HepG2 (cell line): Measurements from ENCODE around the gene TEX26. TPM values are rescaled to one million over a fixed set of nuclear protein-coding genes. Genes with fewer than 3 reads are reported as not detected.

Source experiments
- ATAC-seq: fragments of 200-7000 bp; cut with Tn5 transposase; 3 replicates; pipeline ENCODE4 v1.9.1; 2020; ENCODE audit warnings: mild to moderate bottlenecking, moderate library complexity
- Bru-seq: library from RNA; stranded (reverse); fragments of 400-500 nt; gene quantifications from one replicate; lab custom pipeline; 2021; lab: Mats Ljungman, UMichigan
- BruChase-seq, 2 experiments: library from RNA; stranded (reverse); fragments of 400-500 nt; gene quantifications; one replicate each; lab custom pipeline; 2021; lab: Mats Ljungman, UMichigan
- BruUV-seq: library from RNA; stranded (reverse); fragments of 400-500 nt; replicated peaks from 2 replicates; lab custom pipeline; 2021; lab: Mats Ljungman, UMichigan
- CTCF ChIA-PET: fragments of 300-600 bp; formaldehyde crosslinking; extraction: SDS; loops from one replicate; lab custom pipeline; 2021; ENCODE audit warnings: low total read pairs, inconsistent platforms, low intra/inter-chr PET ratio; lab: Yijun Ruan, JAX
- POLR2A ChIA-PET: fragments of 350-600 bp; sonication (Branson Sonifier 250); formaldehyde crosslinking; loops from one replicate; lab custom pipeline; 2020; ENCODE audit warnings: antibody characterized with exemption, inconsistent platforms; lab: Yijun Ruan, JAX
- DNase-seq: peaks from one replicate; pipeline ENCODE4 v3.0.0-alpha.2; 2015; ENCODE audit warnings: low spot score
- FAIRE-seq: peaks from 3 replicates; lab custom pipeline; 2011; peaks lifted over from hg19 to GRCh38; lab: Jason Lieb, UNC
- H2AFZ ChIP-seq: one replicate; pipeline ENCODE4 v1.6.1; 2011; ENCODE audit warnings: low read length, inconsistent platforms
- H3K27ac ChIP-seq: fragments of 300-600 bp; 3 replicates; pipeline ENCODE4 v1.8.0; 2011; ENCODE audit warnings: mixed run types, mild to moderate bottlenecking, mixed read lengths, low read length, inconsistent platforms; ENCODE audit not compliant: insufficient read depth; ENCODE audit errors: extremely low read length
- H3K27me3 ChIP-seq, 2 experiments: fragments of 200-600 bp in 1 of 2; 2 replicates in 1 of 2; 3 replicates in 1 of 2; pipeline versions ENCODE4 v1.6.0 to v1.8.0; 2011; ENCODE audit warnings: low read length in 2 of 2, mild to moderate bottlenecking in 2 of 2, moderate library complexity in 2 of 2, inconsistent platforms in 1 of 2; ENCODE audit not compliant: insufficient read depth in 2 of 2, control insufficient read depth in 1 of 2
- H3K36me3 ChIP-seq, 2 experiments: fragments of 200-600 bp in 1 of 2; replicated peaks in 1 of 2; 2 replicates in 1 of 2; 3 replicates in 1 of 2; pipeline versions ENCODE4 v1.5.1 to v1.8.0; 2011; ENCODE audit warnings: low read length in 2 of 2, inconsistent platforms in 1 of 2; ENCODE audit not compliant: insufficient read depth in 2 of 2, control insufficient read depth in 1 of 2
- H3K4me1 ChIP-seq: 2 replicates; pipeline ENCODE4 v1.5.1; 2012; ENCODE audit warnings: low read length, inconsistent platforms; ENCODE audit not compliant: insufficient read depth
- H3K4me2 ChIP-seq: 2 replicates; pipeline ENCODE4 v1.6.0; 2011; ENCODE audit warnings: low read depth, low read length, inconsistent platforms
- H3K4me3 ChIP-seq, 3 experiments: fragments of 200-600 bp in 1 of 3; sonication (generic), shearing (Covaris generic) in 1 of 3; replicated peaks in 1 of 3; 2 replicates each; pipeline ENCODE4 v1.5.1; 2011 to 2016; ENCODE audit warnings: low read length in 3 of 3, inconsistent platforms in 2 of 3, low read depth in 2 of 3, mild to moderate bottlenecking in 2 of 3, control low read depth in 1 of 3, mixed read lengths in 1 of 3; ENCODE audit not compliant: insufficient read depth in 1 of 3
- H3K79me2 ChIP-seq: one replicate; pipeline ENCODE4 v1.6.1; 2011; ENCODE audit warnings: low read length, inconsistent platforms; ENCODE audit not compliant: insufficient read depth
- H3K9ac ChIP-seq: 2 replicates; pipeline ENCODE4 v1.6.0; 2011; ENCODE audit warnings: mild to moderate bottlenecking, low read depth, low read length, inconsistent platforms; ENCODE audit not compliant: insufficient read depth
- H3K9me3 ChIP-seq: 2 replicates; pipeline ENCODE4 v1.5.1; 2012; ENCODE audit warnings: mild to moderate bottlenecking, low read length
- H4K20me1 ChIP-seq: 2 replicates; pipeline ENCODE4 v1.6.0; 2011; ENCODE audit warnings: inconsistent platforms, mild to moderate bottlenecking, low read length, moderate library complexity; ENCODE audit not compliant: insufficient read depth
- MXD1 ChIP-seq: sonication (generic); formaldehyde crosslinking; IDR thresholded peaks from 2 replicates; pipeline ENCODE4 v1.4.0; 2020; ENCODE audit warnings: mild to moderate bottlenecking, missing genetic modification reagents
- SMC3 ChIP-seq: IDR thresholded peaks from 2 replicates; pipeline ENCODE4 v1.6.1; 2011; ENCODE audit warnings: low read length, improper control_type of control experiment
- SRSF1 ChIP-seq: fragments of 200-400 bp; formaldehyde crosslinking; optimal IDR thresholded peaks from 2 replicates; pipeline ENCODE3; 2017; ENCODE audit warnings: mild to moderate bottlenecking, low read depth, low read length, moderate library complexity
- SUZ12 ChIP-seq: fragments of 150-350 bp; IDR thresholded peaks from 2 replicates; pipeline ENCODE4 v1.6.1; 2014; ENCODE audit warnings: low read depth, low read length
- ZBTB21 ChIP-seq: sonication (generic); formaldehyde crosslinking; IDR thresholded peaks from 2 replicates; pipeline ENCODE4 v1.4.0; 2020; ENCODE audit warnings: missing genetic modification reagents
- ZNF576 ChIP-seq: sonication (generic); formaldehyde crosslinking; IDR thresholded peaks from 2 replicates; pipeline ENCODE4 v1.4.0; 2020; ENCODE audit warnings: mild to moderate bottlenecking, missing genetic modification reagents
- WGBS: methylation state at CpG from one replicate; pipeline ENCODE4 v1.1.6; 2017; ENCODE audit warnings: low lambda C conversion rate; 5-methylcytosine and 5-hydroxymethylcytosine counted together
- in situ Hi-C: cut with HindIII; loops from 2 replicates; pipeline ENCODE4 v1.10.0; 2017; ENCODE audit warnings: low pct_unique_long_range_greater_than_20kb; ENCODE audit not compliant: extremely low pct_ligation_motif_present
- intact Hi-C: fragments of 100-400 bp; cut with micrococcal nuclease; formaldehyde crosslinking; loops from one replicate; pipeline ENCODE4 v1.10.0; 2022; ENCODE audit not compliant: unreplicated experiment
- long read RNA-seq, 2 experiments: library from RNA in 1 of 2; library from polyadenylated mRNA in 1 of 2; stranded (forward) in 1 of 2; unstranded in 1 of 2; transcript quantifications; one replicate each; pipeline ENCODE4 v2.0.0, GENCODE V29; 2019 to 2022
- polyA minus RNA-seq, 3 experiments: library from RNA; depleted of rRNA, polyadenylated mRNA; stranded (reverse); fragments of >200 nt; gene quantifications; 2 replicates each; pipeline ENCODE4 v1.2.3, GENCODE V29; 2011; ENCODE audit warnings: low replicate concordance in 1 of 3
- polyA plus RNA-seq, 8 experiments: library from polyadenylated mRNA; depleted of rRNA in 3 of 8; stranded (reverse) in 7 of 8; unstranded in 1 of 8; fragments of >200 nt; fragmentation: Illumina TruSeq in 4 of 8; extraction: Trizol in 4 of 8; gene quantifications; 2 replicates each; pipeline versions ENCODE4 v1.2.1 to v1.2.3, GENCODE V29; 2011 to 2016; ENCODE audit warnings: low read depth in 4 of 8, missing spikeins in 1 of 8, mixed read lengths in 1 of 8; ENCODE audit not compliant: insufficient read depth in 1 of 8
- total RNA-seq, 5 experiments: library from RNA; depleted of rRNA; stranded (reverse); fragments of >200 nt; fragmentation: Illumina TruSeq; extraction: Trizol; gene quantifications; 2 replicates each; pipeline ENCODE4 v1.2.3, GENCODE V29; 2016; ENCODE audit warnings: low read depth in 1 of 5
- TF ChIP-seq, protein P1 (sequence below): sonication (generic); formaldehyde crosslinking; IDR thresholded peaks from 2 replicates; pipeline ENCODE4 v1.4.0; 2020; ENCODE audit warnings: missing genetic modification reagents

TEX26 gene
- total RNA-seq (2016; rRNA removed; fragmentation: Illumina TruSeq; extraction: Trizol) (not detected in 2 replicates), polyA plus RNA-seq (2011; rRNA removed) (not detected in 2 replicates), polyA minus RNA-seq (2011; rRNA and poly(A)+ RNA removed; ENCODE audit: low replicate concordance) (not detected in 2 replicates), Bru-seq, nascent RNA (not detected), BruChase-seq, experiment 1, labeled RNA remaining after a 6-hour chase (not detected), BruChase-seq, experiment 2, labeled RNA remaining after a 2-hour chase (not detected)
- total RNA-seq (2016; cell fraction: cytosol; rRNA removed; fragmentation: Illumina TruSeq; extraction: Trizol; ENCODE audit: low read depth): not detected in 2 replicates
- not detected in 2 replicates for total RNA-seq (2016; cell fraction: insoluble cytoplasmic fraction; rRNA removed; fragmentation: Illumina TruSeq; extraction: Trizol)
- total RNA-seq (2016; cell fraction: membrane; rRNA removed; fragmentation: Illumina TruSeq; extraction: Trizol): not detected in 2 replicates
- not detected in 2 replicates for total RNA-seq (2016; cell fraction: nucleus; rRNA removed; fragmentation: Illumina TruSeq; extraction: Trizol)
- not detected in 2 replicates for polyA plus RNA-seq (2011; cell fraction: cytosol; rRNA removed)
- not detected in 2 replicates for polyA plus RNA-seq (2011; cell fraction: nucleus; rRNA removed)
- not detected in 2 replicates for polyA plus RNA-seq (2012)
- polyA plus RNA-seq (2016; cell fraction: cytosol; fragmentation: Illumina TruSeq; extraction: Trizol; ENCODE audit: low read depth): not detected in 2 replicates
- not detected in 2 replicates for polyA plus RNA-seq (2016; cell fraction: insoluble cytoplasmic fraction; fragmentation: Illumina TruSeq; extraction: Trizol; ENCODE audit: low read depth)
- polyA plus RNA-seq (2016; cell fraction: membrane; fragmentation: Illumina TruSeq; extraction: Trizol; ENCODE audit: low read depth): not detected in 2 replicates
- polyA plus RNA-seq (2016; cell fraction: nucleus; fragmentation: Illumina TruSeq; extraction: Trizol; ENCODE audit: insufficient read depth, low read depth): not detected in 2 replicates
- not detected in 2 replicates for polyA minus RNA-seq (2011; cell fraction: cytosol; rRNA and poly(A)+ RNA removed)
- polyA minus RNA-seq (2011; cell fraction: nucleus; rRNA and poly(A)+ RNA removed): not detected in 2 replicates
- long read RNA-seq, experiment 1: 0 reads
- long read RNA-seq, experiment 2: 0 reads

DNA sequence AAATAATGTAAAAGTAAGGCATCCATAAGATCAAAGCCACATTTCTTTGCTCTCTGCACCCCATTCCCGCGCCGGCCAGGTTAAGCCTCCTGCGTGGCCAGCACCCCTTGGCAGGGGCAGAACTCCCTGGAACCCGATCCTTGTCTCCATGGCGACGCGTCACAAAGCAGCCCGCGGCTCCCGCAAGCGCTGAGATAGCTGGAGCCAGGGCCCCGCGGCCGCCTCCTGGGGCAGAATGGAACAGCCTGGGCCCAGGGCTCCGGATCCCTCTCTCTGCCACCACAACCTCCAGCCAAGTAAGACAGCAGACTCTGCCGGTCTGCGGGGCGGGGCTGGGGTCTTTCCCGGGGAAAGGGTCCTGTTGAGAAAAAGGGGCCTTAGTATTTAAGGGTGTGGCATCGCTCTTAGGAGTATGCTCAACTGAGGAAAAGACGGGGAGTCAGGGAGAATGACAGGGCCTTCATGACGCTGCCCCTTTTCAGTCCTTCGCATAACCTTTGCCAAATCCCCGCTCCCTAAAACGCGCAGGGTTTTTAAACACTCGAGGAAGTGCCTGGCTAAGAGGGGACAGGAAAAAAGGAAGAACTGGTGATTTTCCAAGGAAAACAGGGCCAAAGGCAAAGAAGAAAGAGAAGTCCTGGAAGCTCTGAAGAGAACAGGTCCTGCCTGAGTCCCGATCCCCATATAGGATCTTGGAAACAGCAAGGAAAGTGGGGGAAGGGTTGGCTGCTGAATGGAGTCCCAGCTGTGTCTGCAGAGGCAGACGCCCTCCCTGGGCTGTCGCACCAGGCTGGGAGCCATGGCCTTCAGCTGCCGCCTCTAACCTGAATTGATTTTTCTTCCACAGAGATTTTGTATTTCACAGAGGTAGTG is at the start of gene TEX26:
TEX26 (plus strand) TSS at position 176 of the 873 bp plus-strand sequence; CDS start at position 236, 60 bp downstream.
- no peak within 1 kb of the TSS for H3K4me2 ChIP-seq
- 47% methylated on average over 20 of the region's 32 CpGs for WGBS
- FAIRE-seq (no peak), ATAC-seq (peak; percentile 54; the same call in 2 of the 3 replicates), DNase-seq (no peak)
- H2AFZ ChIP-seq: no peak within 1 kb of the TSS
- in situ Hi-C loops (no loop called here), intact Hi-C loops (no loop called here)
- H4K20me1 ChIP-seq: no peaks in the 10 kb centered on the region; the same call in 1 of the 2 replicates
- H3K79me2 ChIP-seq: no peaks in the 10 kb centered on the region
- H3K9me3 ChIP-seq: no peaks in the 10 kb centered on the region
- no TSS peak for BruUV-seq
- H3K27me3 ChIP-seq: peaks cover 0 to 11% of the 10 kb centered on the region in 2 experiments; a peak in 2 of 5 replicates
- no peak within 1 kb of the TSS for H3K27ac ChIP-seq
- H3K9ac ChIP-seq: no peak within 1 kb of the TSS
- H3K4me3 ChIP-seq: no peak within 1 kb of the TSS
- H3K4me1 ChIP-seq: no peaks in the 10 kb centered on the region
- no peaks in the 10 kb centered on the region for H3K36me3 ChIP-seq
- CTCF ChIA-PET: no interaction called here
- TF ChIP-seq ZNF576 (no peak), SUZ12 (no peak), MXD1 (CRISPR knock-in tag) (no peak), SRSF1 (no peak), SMC3 (no peak), ZBTB21 (CRISPR knock-in tag) (no peak)
- TF ChIP-seq, protein P1, sequence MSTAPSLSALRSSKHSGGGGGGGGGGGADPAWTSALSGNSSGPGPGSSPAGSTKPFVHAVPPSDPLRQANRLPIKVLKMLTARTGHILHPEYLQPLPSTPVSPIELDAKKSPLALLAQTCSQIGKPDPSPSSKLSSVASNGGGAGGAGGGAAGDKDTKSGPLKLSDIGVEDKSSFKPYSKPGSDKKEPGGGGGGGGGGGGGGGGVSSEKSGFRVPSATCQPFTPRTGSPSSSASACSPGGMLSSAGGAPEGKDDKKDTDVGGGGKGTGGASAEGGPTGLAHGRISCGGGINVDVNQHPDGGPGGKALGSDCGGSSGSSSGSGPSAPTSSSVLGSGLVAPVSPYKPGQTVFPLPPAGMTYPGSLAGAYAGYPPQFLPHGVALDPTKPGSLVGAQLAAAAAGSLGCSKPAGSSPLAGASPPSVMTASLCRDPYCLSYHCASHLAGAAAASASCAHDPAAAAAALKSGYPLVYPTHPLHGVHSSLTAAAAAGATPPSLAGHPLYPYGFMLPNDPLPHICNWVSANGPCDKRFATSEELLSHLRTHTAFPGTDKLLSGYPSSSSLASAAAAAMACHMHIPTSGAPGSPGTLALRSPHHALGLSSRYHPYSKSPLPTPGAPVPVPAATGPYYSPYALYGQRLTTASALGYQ (CRISPR knock-in tag): no peak
- POLR2A ChIA-PET: no interaction called here
